Activated CD8-positive, alpha-beta T cell treated with anti-CD3 and anti-CD28 coated beads for 36 hours (primary cell): ENCODE measurements around the gene RNF223. TPM values are rescaled to one million over a fixed set of nuclear protein-coding genes. Genes with fewer than 3 reads are reported as not detected.

Experiments used
- ATAC-seq: fragments of 200-7000 bp; cut with Tn5 transposase; one replicate; pipeline ENCODE4 v1.10.0; 2021; ENCODE audit warnings: mild to moderate bottlenecking, moderate library complexity
- CTCF ChIA-PET: fragments of 350-600 bp; sonication (Branson Sonifier 250); formaldehyde crosslinking; loops from one replicate; lab custom pipeline; 2021; ENCODE audit warnings: antibody characterized with exemption; lab: Charles Lee
- POLR2A ChIA-PET: fragments of 350-600 bp; sonication (Branson Sonifier 250); formaldehyde crosslinking; loops from one replicate; lab custom pipeline; 2021; ENCODE audit warnings: antibody characterized with exemption; lab: Charles Lee
- DNase-seq: peaks from one replicate; pipeline ENCODE4 v3.0.0-alpha.2; 2020
- H3K27ac Mint-ChIP-seq: one replicate; pipeline ENCODE4 v1.8.0; 2021; ENCODE audit warnings: mild to moderate bottlenecking, mixed read lengths
- H3K27me3 Mint-ChIP-seq: one replicate; pipeline ENCODE4 v1.8.0; 2021; ENCODE audit warnings: mixed read lengths
- H3K36me3 Mint-ChIP-seq: one replicate; pipeline ENCODE4 v1.8.0; 2021; ENCODE audit warnings: low read depth, mixed read lengths
- H3K4me1 Mint-ChIP-seq: one replicate; pipeline ENCODE4 v1.8.0; 2021; ENCODE audit warnings: low read depth, mixed read lengths
- H3K4me3 Mint-ChIP-seq: one replicate; pipeline ENCODE4 v1.8.0; 2021; ENCODE audit warnings: mild to moderate bottlenecking, moderate library complexity, mixed read lengths
- H3K9me3 Mint-ChIP-seq: one replicate; pipeline ENCODE4 v1.8.0; 2021; ENCODE audit warnings: mixed read lengths
- CTCF ChIP-seq: fragments of 200-600 bp; IDR thresholded peaks from one replicate; pipeline ENCODE4 v1.8.0; 2022; ENCODE audit warnings: antibody characterized with exemption, mild to moderate bottlenecking
- intact Hi-C: fragments of 100-400 bp; cut with micrococcal nuclease; formaldehyde crosslinking; loops from one replicate; pipeline ENCODE4 v1.10.0; 2022
- total RNA-seq, 2 experiments: library from RNA; stranded (reverse); gene quantifications; one replicate each; pipeline ENCODE4 v1.2.3, GENCODE V29; 2021

The RNF223 gene
- total RNA-seq, 2 experiments from 2014 or later: not detected

- Mint-ChIP-seq H3K36me3 (no peaks in the 10 kb centered on the region), H3K27me3 (no peaks in the 10 kb centered on the region), H3K4me1 (peaks cover 2% of the 10 kb centered on the region), H3K27ac (no peak overlapping the region), H3K4me3 (no peak overlapping the region), H3K9me3 (no peaks in the 10 kb centered on the region)
- ATAC-seq (no peak), DNase-seq (no peak)
- ChIA-PET CTCF (interaction anchor here (1.3 to 1.4 kb wide), 3 partner anchors 35 to 86 kb away, joined by 3 to 7 read pairs (median 3); no protein-coding TSS in a partner anchor), POLR2A (interaction anchor here (1.6 kb wide), 1 partner anchor 39 kb away, joined by 5 read pairs; no protein-coding TSS in a partner anchor)
- intact Hi-C loops: no loop called here
- no peak for TF ChIP-seq CTCF
Observed at GRCh38 chr1:1024149-1024770, 49.8 kb downstream of the RNF223 start.

- no peaks in the 10 kb centered on the region for H3K36me3 Mint-ChIP-seq
- H3K4me1 Mint-ChIP-seq: peaks cover 2% of the 10 kb centered on the region
- no peaks in the 10 kb centered on the region for H3K9me3 Mint-ChIP-seq
- POLR2A ChIA-PET: interaction anchor here (1.6 kb wide), 1 partner anchor 40 kb away, joined by 5 read pairs; no protein-coding TSS in a partner anchor
- H3K27me3 Mint-ChIP-seq: no peaks in the 10 kb centered on the region
- CTCF ChIA-PET: interaction anchor here (0.8 to 1.4 kb wide), 4 partner anchors 9 to 86 kb away, joined by 3 to 7 read pairs (median 3); no protein-coding TSS in a partner anchor
- H3K27ac Mint-ChIP-seq: no peak overlapping the region
- no peak overlapping the region for H3K4me3 Mint-ChIP-seq
- intact Hi-C loops: no loop called here
- DNase-seq: no peak
- ATAC-seq: no peak
- TF ChIP-seq CTCF: no peak
Observed at GRCh38 chr1:1023700-1024099, 50.4 kb downstream of the RNF223 start.

- Mint-ChIP-seq H3K36me3 (no peaks in the 10 kb centered on the region), H3K4me1 (peaks cover 3% of the 10 kb centered on the region), H3K4me3 (no peak overlapping the region), H3K27ac (no peak overlapping the region), H3K27me3 (no peaks in the 10 kb centered on the region), H3K9me3 (no peaks in the 10 kb centered on the region)
- TF ChIP-seq CTCF: no peak
- no peak for DNase-seq
- CTCF ChIA-PET: interaction anchor here (0.9 to 3.4 kb wide), 2 partner anchors 21 to 28 kb away, joined by 3 to 14 read pairs; no protein-coding TSS in a partner anchor
- intact Hi-C loops: no loop called here
- POLR2A ChIA-PET: interaction anchor here (0.5 to 1.3 kb wide), 4 partner anchors 9 to 383 kb away, joined by 3 to 5 read pairs (median 4); no protein-coding TSS in a partner anchor
- no peak for ATAC-seq
Observed at GRCh38 chr1:1022302-1023009, 51.6 kb downstream of the RNF223 start.

- Mint-ChIP-seq H3K4me1 (peaks cover 8% of the 10 kb centered on the region), H3K9me3 (no peaks in the 10 kb centered on the region), H3K27me3 (no peaks in the 10 kb centered on the region), H3K27ac (no peak overlapping the region), H3K4me3 (no peak overlapping the region), H3K36me3 (no peaks in the 10 kb centered on the region)
- ATAC-seq (no peak), DNase-seq (no peak)
- no peak for TF ChIP-seq CTCF
- ChIA-PET CTCF (interaction anchor here (3.4 kb wide), 1 partner anchor 20 kb away, joined by 14 read pairs; no protein-coding TSS in a partner anchor), POLR2A (interaction anchor here (0.5 to 1.3 kb wide), 3 partner anchors 10 to 384 kb away, joined by 3 to 5 read pairs (median 3); no protein-coding TSS in a partner anchor)
- intact Hi-C loops: no loop called here
Observed at GRCh38 chr1:1021920-1022259, 52.2 kb downstream of the RNF223 start.
